GM12878 (cell line): ENCODE data around the gene NBEA. TPM values are rescaled to one million over a fixed set of nuclear protein-coding genes. Genes with fewer than 3 reads are reported as not detected.

ENCODE experiments used
- ATAC-seq: fragments of 200-7000 bp; cut with Tn5 transposase; 3 replicates; pipeline ENCODE4 v1.9.1; 2020; ENCODE audit warnings: mild to moderate bottlenecking, moderate library complexity
- BruUV-seq: library from RNA; stranded (reverse); fragments of 400-500 nt; replicated peaks from 2 replicates; lab custom pipeline; 2021; lab: Mats Ljungman, UMichigan
- CTCF ChIA-PET: fragments of 300-600 bp; sonication (Branson Sonifier 250); formaldehyde crosslinking; extraction: SDS; loops from one replicate; lab custom pipeline; 2021; ENCODE audit warnings: inconsistent platforms; lab: Yijun Ruan, JAX
- POLR2A ChIA-PET: fragments of 350-600 bp; formaldehyde crosslinking; extraction: SDS; loops from one replicate; lab custom pipeline; 2021; ENCODE audit warnings: inconsistent platforms; lab: Charles Lee
- RAD21 ChIA-PET: fragments of 300-600 bp; sonication (Branson Sonifier 250); formaldehyde crosslinking; loops from one replicate; lab custom pipeline; 2023; ENCODE audit warnings: antibody characterized with exemption; ENCODE audit not compliant: unreplicated experiment; lab: Charles Lee
- SMC1A ChIA-PET: fragments of 300-600 bp; sonication (Branson Sonifier 250); formaldehyde crosslinking; loops from one replicate; lab custom pipeline; 2023; ENCODE audit not compliant: unreplicated experiment, uncharacterized antibody; lab: Charles Lee
- DNase-seq: peaks from one replicate; pipeline ENCODE4 v3.0.0-alpha.2; 2011; ENCODE audit warnings: low read depth, low spot score
- FAIRE-seq: peaks from 3 replicates; lab custom pipeline; 2011; peaks lifted over from hg19 to GRCh38; lab: Jason Lieb, UNC
- H2AFZ ChIP-seq: 2 replicates; pipeline ENCODE4 v1.6.0; 2011; ENCODE audit warnings: low read depth, low read length, control low read depth; ENCODE audit not compliant: control insufficient read depth
- H3K27ac ChIP-seq: 2 replicates; pipeline ENCODE4 v1.5.1; 2011; ENCODE audit warnings: control low read depth; ENCODE audit not compliant: control insufficient read depth, insufficient read depth
- H3K27me3 ChIP-seq, 2 experiments: replicated peaks in 1 of 2; 2 replicates each; pipeline versions ENCODE4 v1.6.0 to v1.6.1; 2011; ENCODE audit warnings: low read length in 1 of 2; ENCODE audit not compliant: control insufficient read depth in 2 of 2, insufficient read depth in 2 of 2
- H3K36me3 ChIP-seq, 2 experiments: 2 replicates each; pipeline ENCODE4 v1.5.1; 2011; ENCODE audit warnings: low read length in 1 of 2; ENCODE audit not compliant: control insufficient read depth in 2 of 2, insufficient read depth in 2 of 2
- H3K4me1 ChIP-seq: 2 replicates; pipeline ENCODE4 v1.6.1; 2011; ENCODE audit warnings: mild to moderate bottlenecking, low read length, moderate library complexity, mixed read lengths; ENCODE audit not compliant: control insufficient read depth, insufficient read depth
- H3K4me2 ChIP-seq: 2 replicates; pipeline ENCODE4 v1.6.0; 2011; ENCODE audit warnings: control low read depth; ENCODE audit not compliant: control insufficient read depth, insufficient read depth
- H3K4me3 ChIP-seq: fragments of 200-600 bp; sonication (generic); 2 replicates; pipeline ENCODE4 v1.5.1; 2016
- H3K79me2 ChIP-seq: 2 replicates; pipeline ENCODE4 v1.6.0; 2011; ENCODE audit warnings: low read length; ENCODE audit not compliant: control insufficient read depth, insufficient read depth
- H3K9ac ChIP-seq: 2 replicates; pipeline ENCODE4 v1.8.0; 2011; ENCODE audit warnings: low read length, control low read depth, mixed read lengths; ENCODE audit not compliant: control insufficient read depth, insufficient read depth
- H3K9me3 ChIP-seq: replicated peaks from 3 replicates; pipeline ENCODE4 v1.5.1; 2011; ENCODE audit warnings: mild to moderate bottlenecking, low read length; ENCODE audit not compliant: control insufficient read depth, insufficient read depth
- H4K20me1 ChIP-seq: 2 replicates; pipeline ENCODE4 v1.6.0; 2011; ENCODE audit not compliant: control insufficient read depth, insufficient read depth
- BACH1 ChIP-seq: fragments of 450-650 bp; IDR thresholded peaks from 2 replicates; pipeline ENCODE4 v1.6.1; 2017; ENCODE audit warnings: mild to moderate bottlenecking, borderline replicate concordance
- CREM ChIP-seq: IDR thresholded peaks from 2 replicates; pipeline ENCODE4 v1.6.1; 2014; ENCODE audit warnings: antibody characterized with exemption, low read depth
- MEF2B ChIP-seq: fragments of 450-650 bp; IDR thresholded peaks from 2 replicates; pipeline ENCODE4 v1.6.1; 2018; ENCODE audit warnings: mild to moderate bottlenecking, moderate library complexity; ENCODE audit not compliant: partially characterized antibody, poor library complexity, severe bottlenecking
- NFYA ChIP-seq: IDR thresholded peaks from 2 replicates; pipeline ENCODE4 v1.6.1; 2011; ENCODE audit warnings: low read depth, mild to moderate bottlenecking, low read length, improper control_type of control experiment, borderline replicate concordance
- NFYB ChIP-seq: IDR thresholded peaks from 2 replicates; pipeline ENCODE4 v1.6.1; 2011; ENCODE audit warnings: low read depth, mild to moderate bottlenecking, low read length, improper control_type of control experiment, moderate library complexity; ENCODE audit not compliant: insufficient read depth
- SPI1 ChIP-seq: IDR thresholded peaks from 2 replicates; pipeline ENCODE4 v1.6.1; 2011; ENCODE audit warnings: low read depth, mild to moderate bottlenecking, low read length, moderate library complexity, borderline replicate concordance; ENCODE audit not compliant: insufficient read depth
- WRNIP1 ChIP-seq: IDR thresholded peaks from 2 replicates; pipeline ENCODE4 v1.6.1; 2011; ENCODE audit warnings: low read depth, low read length, improper control_type of control experiment, borderline replicate concordance
- WGBS: methylation state at CpG from one replicate; pipeline ENCODE4 v1.1.6; 2016; ENCODE audit warnings: low lambda C conversion rate; ENCODE audit not compliant: insufficient replicate concordance, insufficient coverage; ENCODE audit errors: missing lambda C conversion rate; 5-methylcytosine and 5-hydroxymethylcytosine counted together
- in situ Hi-C: fragments of 300-500 bp; cut with MboI; formaldehyde crosslinking; loops from 9 replicates; pipeline ENCODE4 v1.14.3; 2018; ENCODE audit warnings: mixed read lengths
- intact Hi-C: fragments of 100-400 bp; cut with micrococcal nuclease; formaldehyde crosslinking; loops from one replicate; pipeline ENCODE4 v1.14.2; 2022; ENCODE audit not compliant: unreplicated experiment
- polyA plus RNA-seq, 11 experiments: library from polyadenylated mRNA; depleted of rRNA in 4 of 11; unstranded in 6 of 11; stranded (reverse) in 5 of 11; fragments of >200 nt; fragmentation: Nextera tagmentation in 4 of 11; fragmentation: Illumina TruSeq in 1 of 11; extraction: Ambion mirVana in 4 of 11; extraction: Trizol in 1 of 11; gene quantifications; 1 replicate in 1 of 11; 2 replicates in 10 of 11; pipeline versions ENCODE4 v1.2.1 to v1.2.3, GENCODE V29; 2011 to 2016; ENCODE audit warnings: inconsistent platforms in 2 of 11, missing spikeins in 2 of 11, low read depth in 1 of 11
- total RNA-seq, 4 experiments: library from RNA; depleted of rRNA in 3 of 4; stranded (reverse); fragments of >200 nt in 3 of 4; fragmentation: Illumina TruSeq in 1 of 4; extraction: Trizol in 1 of 4; gene quantifications; 2 replicates each; pipeline versions ENCODE4 v1.2.1 to v1.2.3, GENCODE V29; 2013 to 2021
- TF ChIP-seq, protein P1 (sequence below): IDR thresholded peaks from 2 replicates; pipeline ENCODE4 v1.6.1; 2011; ENCODE audit warnings: low read depth, mild to moderate bottlenecking, low read length, moderate library complexity, borderline replicate concordance; ENCODE audit errors: extremely low read depth
- TF ChIP-seq, protein P2 (sequence below): fragments of 150-350 bp; IDR thresholded peaks from 2 replicates; pipeline ENCODE4 v1.6.1; 2016; ENCODE audit warnings: low read depth, low read length

Gene NBEA
- total and polyA plus RNA-seq, 10 of the 15 experiments (the other 5 are each of a cell fraction or from before 2014, with no cell fraction given) = 0.23 to 3.6 (median 0.55) TPM

DNA sequence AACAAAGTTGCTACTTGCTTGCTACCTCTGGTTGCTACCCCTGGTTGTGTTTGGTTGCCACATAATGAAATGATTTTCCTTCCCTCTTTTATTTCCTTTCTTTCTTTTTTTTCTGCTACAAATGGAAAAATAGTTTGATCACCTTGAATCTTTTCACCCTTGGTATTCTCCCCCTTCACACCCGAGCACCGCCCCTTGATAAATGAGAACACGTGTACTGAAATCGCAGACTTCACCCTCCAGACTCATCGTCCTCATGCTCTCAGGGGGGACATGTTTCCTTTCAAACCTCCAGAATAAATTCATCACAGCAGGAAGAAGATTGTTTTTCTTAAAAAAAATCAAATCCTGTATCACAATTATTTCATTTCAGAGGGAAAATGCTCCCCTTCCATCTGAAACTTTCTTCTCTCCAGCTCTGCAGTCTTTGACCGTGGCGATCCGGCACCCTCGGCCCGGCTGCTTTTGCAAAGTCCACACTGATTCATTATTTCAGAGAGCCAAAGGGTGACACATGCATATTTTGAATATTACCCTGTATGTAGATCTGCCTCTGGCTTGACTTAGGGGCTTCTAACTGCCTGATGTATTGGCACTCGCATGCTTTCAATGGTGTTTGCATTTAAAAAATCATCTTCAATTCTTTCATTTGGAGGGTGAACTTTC, 757.0 kb downstream of the NBEA start:
- Histone ChIP-seq H3K27ac (no peak overlapping the region), H2AFZ (no peak overlapping the region), H3K9me3 (no peaks in the 10 kb centered on the region), H3K4me1 (no peaks in the 10 kb centered on the region), H3K4me3 (no peak overlapping the region), H3K79me2 (no peaks in the 10 kb centered on the region), H3K36me3 (no peaks in the 10 kb centered on the region), H4K20me1 (no peaks in the 10 kb centered on the region), H3K27me3 (no peaks in the 10 kb centered on the region), H3K9ac (no peak overlapping the region), H3K4me2 (no peak overlapping the region)
- ChIA-PET SMC1A (no interaction called here), POLR2A (no interaction called here), CTCF (interaction anchor here (0.6 kb wide), 1 partner anchor 66 kb away, joined by 3 read pairs; no protein-coding TSS in a partner anchor), RAD21 (no interaction called here)
- no peak for DNase-seq
- intact Hi-C loops = no loop called here
- no peak for ATAC-seq
- no TSS peak for BruUV-seq
- TF ChIP-seq NFYB = no peak
- TF ChIP-seq, protein P1, sequence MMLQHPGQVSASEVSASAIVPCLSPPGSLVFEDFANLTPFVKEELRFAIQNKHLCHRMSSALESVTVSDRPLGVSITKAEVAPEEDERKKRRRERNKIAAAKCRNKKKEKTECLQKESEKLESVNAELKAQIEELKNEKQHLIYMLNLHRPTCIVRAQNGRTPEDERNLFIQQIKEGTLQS = no peak
- no peak for TF ChIP-seq WRNIP1
- no peak for TF ChIP-seq MEF2B
- TF ChIP-seq SPI1 = no peak
- no peak for TF ChIP-seq NFYA
- no peak for TF ChIP-seq CREM
- TF ChIP-seq BACH1 = no peak
- TF ChIP-seq, protein P2, sequence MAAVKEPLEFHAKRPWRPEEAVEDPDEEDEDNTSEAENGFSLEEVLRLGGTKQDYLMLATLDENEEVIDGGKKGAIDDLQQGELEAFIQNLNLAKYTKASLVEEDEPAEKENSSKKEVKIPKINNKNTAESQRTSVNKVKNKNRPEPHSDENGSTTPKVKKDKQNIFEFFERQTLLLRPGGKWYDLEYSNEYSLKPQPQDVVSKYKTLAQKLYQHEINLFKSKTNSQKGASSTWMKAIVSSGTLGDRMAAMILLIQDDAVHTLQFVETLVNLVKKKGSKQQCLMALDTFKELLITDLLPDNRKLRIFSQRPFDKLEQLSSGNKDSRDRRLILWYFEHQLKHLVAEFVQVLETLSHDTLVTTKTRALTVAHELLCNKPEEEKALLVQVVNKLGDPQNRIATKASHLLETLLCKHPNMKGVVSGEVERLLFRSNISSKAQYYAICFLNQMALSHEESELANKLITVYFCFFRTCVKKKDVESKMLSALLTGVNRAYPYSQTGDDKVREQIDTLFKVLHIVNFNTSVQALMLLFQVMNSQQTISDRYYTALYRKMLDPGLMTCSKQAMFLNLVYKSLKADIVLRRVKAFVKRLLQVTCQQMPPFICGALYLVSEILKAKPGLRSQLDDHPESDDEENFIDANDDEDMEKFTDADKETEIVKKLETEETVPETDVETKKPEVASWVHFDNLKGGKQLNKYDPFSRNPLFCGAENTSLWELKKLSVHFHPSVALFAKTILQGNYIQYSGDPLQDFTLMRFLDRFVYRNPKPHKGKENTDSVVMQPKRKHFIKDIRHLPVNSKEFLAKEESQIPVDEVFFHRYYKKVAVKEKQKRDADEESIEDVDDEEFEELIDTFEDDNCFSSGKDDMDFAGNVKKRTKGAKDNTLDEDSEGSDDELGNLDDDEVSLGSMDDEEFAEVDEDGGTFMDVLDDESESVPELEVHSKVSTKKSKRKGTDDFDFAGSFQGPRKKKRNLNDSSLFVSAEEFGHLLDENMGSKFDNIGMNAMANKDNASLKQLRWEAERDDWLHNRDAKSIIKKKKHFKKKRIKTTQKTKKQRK = no peak
- 65% methylated on average over 10 of the region's 11 CpGs for WGBS
- no peak for FAIRE-seq
- in situ Hi-C loops = no loop called here
